Measurements from ENCODE around the gene ACHE.

The ACHE gene

DNA sequence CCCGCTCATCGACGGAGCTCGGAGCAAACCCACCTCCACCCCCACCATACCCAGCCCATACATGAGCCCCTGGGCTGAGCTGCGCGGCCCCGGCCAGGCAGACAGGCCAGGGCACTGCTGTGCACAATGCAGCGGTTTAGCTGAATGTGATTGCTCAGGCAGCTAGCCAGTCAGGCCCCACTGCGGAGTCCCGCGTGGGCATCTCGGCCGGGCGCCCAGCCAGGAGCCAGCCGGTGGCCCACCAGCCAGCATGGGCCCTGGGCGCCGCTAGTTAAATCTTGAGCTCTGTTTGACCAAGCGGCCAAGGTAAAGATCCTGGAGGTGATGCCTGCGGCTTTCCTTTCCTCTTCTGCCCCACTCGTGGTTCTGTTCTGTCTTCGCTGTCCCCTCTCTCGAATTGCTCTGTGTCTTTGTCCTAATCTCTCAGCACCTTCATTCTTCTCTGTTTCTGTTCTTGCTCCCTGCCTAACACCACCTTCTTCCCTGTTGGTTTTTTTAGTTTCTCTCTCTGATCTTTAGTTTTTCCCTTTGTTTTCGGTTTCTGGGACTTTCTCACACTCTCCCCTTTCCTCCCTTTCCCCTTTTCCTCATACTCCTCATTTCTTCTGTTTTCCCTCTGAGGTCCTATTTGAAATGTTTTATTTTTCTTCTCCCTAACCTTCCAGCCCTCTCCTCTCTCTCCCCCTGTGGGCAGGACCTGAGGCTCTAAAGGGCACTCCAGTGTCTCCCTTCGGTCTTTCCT is 12.7 kb downstream of the ACHE start:
- no peak for DNase-seq

DNA sequence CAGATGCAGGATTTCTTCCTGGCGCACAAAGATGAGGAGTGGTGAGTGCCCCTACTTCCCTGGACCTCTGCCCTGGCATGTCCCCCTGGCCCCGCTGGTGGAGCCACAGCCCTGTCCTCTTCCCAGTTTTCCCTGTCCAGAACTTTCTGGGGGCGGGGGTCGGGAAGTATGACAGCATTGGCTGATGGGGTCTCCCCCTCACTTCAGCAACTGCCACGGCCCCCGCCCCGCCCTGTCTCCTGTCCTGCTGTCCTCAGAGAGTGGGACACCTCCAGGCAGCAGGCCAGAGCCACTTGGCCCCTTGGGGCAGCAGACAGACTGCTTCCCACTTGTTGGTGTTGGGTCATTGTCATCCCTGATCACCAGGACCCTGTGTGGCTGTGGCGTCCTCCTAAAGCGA is 13.5 kb downstream of the ACHE start:
- no peak for DNase-seq

DNA sequence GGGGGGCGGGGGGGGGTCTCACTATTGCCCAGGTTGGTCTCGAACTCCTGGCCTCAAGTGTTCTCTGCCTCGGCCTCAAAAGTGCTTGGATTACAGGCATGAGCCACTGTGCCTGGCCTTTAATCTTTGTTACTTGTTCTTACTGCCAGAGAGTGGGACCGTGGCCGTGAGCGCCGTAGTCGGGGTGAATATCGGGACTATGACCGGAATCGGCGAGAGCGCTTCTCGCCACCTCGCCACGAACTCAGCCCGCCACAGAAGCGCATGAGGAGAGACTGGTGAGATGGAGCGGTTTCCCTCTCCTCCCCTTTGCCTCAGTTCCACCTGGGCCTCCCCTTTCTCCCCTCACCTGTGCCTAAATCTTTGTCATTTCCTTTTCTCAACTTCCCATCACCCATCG is 14.6 kb downstream of the ACHE start:
- no peak for DNase-seq

DNA sequence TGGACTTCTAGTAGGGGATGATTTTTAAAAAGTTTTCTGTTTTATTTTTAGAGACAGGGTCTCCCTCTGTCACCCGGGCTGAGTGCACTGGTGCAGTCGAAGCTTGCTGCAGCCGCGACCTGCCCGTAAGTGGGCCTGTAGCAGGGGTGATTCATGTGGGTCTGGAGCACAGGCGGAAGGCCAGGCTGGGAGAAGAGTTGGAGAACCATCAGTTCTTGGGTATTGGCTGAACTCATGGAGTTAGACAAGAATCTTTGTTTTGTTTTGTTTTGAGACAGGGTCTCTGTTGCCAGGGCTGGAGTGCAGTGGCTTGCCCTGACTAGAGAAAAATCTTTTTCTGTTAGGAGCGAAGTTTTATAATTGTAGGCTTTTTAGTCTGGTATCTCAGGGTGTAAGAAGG is 15.0 kb downstream of the ACHE start:
- DNase-seq, result no peak

DNA sequence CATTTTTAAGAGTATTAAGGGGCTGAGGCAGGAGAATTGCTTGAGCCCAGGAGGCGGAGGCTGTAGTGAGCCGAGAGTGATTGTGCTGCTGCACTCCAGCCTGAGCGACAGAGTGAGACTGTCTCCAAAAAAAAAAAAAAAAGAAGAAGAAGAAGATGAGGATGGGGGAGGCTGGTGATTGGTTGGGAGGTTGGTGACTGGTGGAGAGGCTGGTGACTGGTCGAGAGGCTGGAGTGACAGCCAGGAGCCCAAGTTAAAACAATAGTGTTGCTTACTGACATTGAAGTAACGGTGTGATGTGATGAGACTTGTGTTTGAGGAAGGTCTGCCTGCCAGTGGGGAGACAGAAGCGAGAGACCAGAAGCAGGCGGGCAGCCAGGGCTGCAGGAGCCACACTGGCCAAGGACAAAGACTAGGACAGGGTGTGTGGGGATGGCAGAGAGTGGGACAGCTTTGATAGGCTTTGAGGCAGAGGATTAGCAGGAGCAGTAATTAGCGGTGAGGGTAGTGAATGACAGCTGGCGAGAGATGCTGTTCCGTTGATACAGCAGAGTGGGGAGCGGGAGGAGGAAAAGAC is 15.9 kb downstream of the ACHE start:
- no peak for DNase-seq

DNA sequence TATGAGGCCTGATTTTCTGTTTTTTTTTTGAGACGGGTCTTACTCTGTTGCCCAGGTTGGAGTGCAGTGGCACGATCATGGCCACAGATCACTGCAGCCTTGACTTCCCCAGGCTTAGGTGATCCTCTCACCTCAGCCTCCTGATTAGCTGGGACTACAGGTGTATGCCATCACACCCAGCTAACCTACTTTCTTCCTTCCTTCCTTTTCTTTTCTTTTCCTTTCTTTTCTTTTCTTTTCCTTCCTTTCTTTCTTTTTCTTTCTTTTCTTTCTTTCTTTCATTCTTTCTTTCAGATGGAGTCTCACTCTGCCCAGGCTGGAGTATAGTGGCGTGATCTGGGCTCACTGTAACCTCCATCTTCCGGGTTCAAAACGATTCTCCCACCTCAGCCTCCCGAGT is 17.0 kb downstream of the ACHE start:
- DNase-seq, result no peak

DNA sequence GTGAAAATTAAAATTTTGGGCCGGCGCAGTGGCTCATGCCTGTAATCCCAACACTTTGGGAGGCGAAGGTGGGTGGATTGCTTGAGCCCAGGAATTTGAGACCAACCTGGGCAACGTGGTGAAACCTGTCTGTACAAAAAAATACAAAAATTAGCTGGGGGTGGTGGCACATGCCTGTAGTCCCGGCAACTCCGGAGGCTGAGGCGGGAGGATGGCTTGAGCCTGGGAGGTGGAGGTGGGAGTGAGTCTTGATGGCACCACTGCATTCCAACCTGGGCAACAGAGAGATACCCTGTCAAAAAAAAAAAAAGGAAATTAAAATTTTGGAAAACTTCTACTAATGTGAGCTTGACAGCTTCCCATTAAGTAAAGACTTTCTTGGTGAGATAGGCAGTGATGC is 17.7 kb downstream of the ACHE start:
- DNase-seq, result no peak

DNA sequence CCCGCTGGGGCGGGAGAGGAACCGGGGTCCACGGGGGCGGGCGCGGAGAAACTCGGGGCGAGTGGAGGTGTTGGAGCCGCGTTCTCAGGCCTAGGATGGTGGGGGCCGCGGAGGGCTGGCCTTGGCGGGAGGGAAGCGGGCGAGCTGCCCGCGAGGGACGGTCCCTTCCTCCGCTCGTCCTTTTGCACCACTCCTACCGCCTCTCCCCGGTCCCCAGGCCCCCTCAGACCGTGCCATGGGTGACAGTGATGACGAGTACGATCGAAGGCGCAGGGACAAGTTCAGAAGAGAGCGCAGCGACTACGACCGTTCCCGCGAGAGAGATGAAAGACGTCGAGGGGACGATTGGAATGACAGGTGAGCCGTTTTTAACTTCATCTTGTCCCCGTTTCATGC is 20.3 kb downstream of the ACHE start:
- DNase-seq, result peak; percentile 51

DNA sequence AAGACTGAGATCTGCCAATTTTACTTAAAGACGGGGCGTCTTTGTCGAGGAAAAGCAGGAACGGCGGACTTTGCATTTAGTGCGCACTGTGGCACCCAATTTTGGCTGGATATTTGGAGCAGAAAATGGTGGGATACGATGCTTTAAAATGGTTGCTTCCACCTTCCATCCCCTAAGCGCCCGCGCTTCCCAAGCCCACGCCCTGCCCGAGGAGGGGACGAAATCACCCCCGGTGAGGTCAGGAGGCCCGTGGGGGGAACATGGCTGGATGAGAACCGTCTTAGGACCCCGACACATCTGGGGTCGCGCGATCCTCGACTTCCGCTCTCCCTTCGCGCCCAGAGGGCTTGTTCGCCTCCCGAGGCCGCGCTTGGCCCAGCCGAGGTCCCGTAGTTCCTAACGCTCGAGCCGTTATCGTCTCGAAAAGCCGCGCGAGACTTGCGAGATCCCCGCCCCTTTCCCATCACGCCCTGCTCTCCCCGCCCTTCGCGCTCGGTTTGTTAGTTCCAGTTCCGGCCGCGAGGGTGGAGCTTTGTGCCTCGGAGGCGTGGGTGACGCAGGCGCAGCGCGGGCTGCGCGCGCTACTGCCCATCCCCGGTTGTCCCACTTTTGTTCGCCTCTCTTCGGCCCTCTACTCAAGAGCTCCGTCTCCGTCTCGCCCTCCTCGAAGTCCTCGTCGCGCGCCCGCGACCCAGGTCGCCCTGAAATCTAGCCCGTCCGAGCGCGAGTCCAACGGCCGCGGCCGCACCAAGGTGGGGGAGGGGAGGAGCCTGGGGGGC is 20.9 kb downstream of the ACHE start, which contains the start of gene SRRT:
SRRT (plus strand) TSS at position 527 of the 779 bp plus-strand sequence. CDS start 488 bp downstream, outside the sequence.
- peak; percentile 99 for DNase-seq

DNA sequence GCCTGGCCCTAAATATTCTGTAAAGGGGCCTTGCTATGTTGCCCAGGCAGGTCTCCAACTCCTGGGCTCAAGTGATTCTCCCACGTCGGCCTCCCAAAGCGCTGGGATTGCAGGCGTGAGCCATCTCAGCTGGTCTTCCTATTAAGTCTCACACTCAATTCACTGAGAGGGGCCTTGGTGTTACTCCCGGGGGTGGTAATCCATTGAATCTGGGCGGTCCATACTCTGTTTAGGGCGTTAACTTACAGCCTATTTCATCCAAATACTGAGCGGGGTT is 21.4 kb downstream of the ACHE start:
- DNase-seq, result no peak

DNA sequence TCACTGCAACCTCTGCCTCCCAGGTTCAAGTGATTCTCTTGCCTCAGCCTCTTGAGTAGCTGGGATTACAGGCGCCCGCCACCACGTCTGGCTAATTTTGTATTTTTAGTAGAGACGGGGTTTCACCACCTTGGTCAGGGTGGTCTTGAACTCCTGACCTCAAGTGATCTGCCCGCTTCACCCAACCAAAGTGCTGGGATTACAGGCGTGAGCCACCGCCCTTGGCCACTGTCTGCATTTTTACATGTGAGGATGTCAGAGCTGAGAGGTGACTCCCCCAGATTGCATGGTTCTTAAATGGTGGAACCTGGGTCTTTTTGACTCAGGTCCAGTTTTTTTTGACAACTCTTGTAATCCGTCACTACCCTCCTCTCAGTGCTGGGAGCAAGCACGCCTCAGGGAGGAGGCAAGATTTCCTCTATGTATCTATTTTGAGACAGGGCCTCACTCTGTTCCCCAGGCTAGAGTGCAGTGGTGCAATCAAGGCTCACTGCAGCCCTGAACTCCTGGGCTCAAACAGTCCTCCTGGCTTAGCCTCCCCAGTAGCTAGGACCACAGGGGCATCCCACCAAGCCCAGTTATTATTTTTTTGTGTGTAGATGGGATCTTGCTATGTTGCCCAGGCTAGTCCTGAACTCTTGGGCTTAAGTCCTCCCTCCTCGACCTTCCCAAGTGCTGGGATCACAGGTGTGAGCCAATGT is 21.9 kb downstream of the ACHE start:
- no peak for DNase-seq

DNA sequence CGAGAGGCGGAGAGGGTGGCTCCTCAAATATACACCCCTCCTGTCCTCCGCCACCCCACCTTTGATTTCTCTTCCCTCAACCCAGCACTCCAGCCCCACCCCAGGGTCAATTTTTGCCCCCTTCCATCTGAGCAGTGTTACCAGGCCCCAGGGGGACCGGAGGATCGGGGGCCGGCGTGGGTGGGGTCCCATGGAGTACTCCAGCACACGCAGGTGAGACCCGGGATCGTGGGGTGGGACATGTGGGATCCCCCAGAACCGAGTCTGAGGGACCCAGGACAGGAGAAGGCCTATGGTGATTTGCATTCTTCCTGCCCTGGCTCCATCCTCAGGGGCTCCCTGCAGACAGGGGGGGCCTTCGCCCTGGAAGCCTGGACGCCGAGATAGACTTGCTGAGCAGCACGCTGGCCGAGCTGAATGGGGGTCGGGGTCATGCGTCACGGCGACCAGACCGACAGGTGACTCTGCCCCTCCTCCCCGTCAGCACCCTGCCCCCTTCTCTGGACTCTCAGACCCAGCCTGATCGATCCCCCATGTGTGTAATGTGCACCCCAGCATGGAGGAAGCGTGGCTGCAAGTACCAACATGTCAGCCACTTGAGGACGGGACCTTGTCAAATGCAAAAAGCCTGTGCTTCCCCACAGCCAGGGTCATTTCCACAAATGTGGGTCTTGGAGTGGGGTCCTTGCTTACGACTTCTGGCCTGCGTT is 27.8 kb downstream of the ACHE start:
- DNase-seq, result no peak

DNA sequence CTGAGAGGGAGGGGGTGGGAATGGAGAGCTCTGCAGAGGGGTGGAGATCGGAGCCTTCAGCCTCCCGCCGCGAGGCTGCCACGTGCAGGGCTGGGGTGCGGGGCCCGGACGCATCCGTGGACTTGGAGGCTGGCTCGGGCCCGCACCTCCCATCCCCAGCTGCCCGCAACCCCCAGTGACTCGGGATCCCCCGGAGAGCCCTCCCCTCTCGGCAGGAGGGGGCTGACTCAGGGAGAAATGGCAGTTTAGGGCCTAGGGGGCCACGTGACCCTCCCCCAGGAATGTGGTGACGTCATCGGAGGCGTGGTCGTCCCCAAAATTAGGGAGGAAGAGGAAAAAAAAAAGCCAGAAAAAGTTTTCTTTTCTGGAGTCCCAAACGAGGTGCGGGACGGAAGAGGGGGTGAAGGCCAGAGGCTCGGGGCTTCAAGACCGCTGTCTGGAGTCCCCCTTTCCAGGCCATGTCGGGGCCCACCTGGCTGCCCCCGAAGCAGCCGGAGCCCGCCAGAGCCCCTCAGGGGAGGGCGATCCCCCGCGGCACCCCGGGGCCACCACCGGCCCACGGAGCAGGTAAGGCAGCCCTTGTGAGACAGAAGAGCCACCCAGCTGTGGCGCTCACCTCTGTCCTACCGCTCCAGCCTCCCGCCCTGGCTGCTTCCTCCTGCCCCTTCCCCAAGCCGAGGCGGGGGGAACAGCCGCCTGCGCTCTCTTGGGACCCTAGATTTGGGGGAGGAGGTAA is 28.5 kb downstream of the ACHE start, which contains the start of gene TRIP6:
TRIP6 (plus strand) TSS at position 348 of the 736 bp plus-strand sequence; CDS start at position 459, 111 bp downstream.
- peak; percentile 77 for DNase-seq

DNA sequence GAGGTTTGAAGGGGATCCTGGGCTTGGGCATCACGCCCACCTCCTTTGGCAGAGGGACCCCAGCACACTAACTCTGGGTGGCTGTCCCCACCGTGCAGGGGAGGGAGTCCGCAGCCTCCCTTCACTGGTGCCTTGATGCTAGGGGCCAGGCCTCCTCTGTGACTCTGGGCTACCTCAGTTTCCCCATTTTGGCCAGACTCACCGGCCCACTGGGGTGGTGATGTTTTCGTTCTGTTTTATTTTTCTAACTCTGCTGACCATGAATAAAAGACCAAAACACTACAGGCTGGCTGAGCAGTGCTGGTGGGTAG is 29.0 kb downstream of the ACHE start:
- no peak for DNase-seq

DNA sequence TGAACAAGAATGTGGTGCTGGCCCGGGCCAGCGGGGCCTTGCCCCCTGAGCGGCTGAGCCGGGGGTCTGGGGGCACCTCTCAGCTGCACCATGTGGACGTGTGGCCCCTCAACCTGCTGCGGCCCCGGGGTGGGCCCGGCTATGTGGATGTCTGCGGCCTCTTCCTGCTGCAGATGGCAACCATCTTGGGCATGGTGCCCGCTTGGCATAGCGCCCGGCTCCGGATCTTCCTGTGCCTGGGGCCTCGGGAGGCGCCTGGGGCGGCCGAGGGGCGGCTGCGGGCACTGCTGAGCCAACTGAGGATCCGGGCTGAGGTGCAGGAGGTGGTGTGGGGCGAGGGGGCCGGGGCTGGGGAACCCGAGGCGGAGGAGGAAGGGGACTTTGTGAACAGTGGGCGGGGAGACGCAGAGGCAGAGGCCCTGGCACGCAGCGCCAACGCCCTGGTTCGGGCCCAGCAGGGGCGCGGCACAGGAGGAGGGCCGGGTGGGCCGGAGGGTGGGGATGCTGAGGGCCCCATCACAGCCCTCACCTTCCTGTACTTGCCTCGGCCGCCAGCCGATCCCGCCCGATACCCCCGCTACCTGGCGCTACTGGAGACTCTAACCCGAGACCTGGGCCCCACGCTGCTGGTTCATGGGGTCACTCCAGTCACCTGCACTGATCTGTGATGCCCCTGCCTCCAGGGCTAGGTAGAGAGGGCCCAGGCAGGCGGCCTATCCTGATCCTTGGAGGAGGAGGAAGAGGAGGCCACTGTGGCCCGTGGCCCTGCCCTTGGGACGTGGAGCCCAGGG is 29.6 kb downstream of the ACHE start:
- peak; percentile 15 for DNase-seq

DNA sequence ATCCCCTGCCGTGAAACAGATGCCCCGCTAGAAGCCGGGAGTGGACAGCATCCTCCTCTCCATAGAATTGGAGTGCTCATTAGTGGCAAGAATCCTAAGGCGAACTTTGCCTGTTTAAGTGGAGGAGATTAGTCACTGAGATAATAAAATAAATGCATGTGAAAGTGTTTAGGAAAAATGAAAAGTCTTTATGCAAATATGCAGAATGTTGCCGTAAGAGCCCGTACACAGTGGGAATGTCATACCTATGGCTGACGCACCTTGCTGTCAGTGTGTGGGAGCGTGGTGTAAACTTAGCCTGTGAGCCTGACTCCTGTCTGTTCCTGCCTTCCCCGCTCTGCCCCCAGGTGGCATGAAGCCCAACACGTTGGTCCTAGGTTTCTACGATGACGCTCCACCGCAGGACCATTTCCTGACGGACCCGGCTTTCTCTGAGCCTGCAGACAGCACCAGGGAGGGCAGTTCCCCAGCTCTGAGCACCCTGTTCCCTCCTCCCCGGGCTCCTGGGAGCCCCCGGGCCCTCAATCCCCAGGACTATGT is 30.2 kb downstream of the ACHE start:
- no peak for DNase-seq

DNA sequence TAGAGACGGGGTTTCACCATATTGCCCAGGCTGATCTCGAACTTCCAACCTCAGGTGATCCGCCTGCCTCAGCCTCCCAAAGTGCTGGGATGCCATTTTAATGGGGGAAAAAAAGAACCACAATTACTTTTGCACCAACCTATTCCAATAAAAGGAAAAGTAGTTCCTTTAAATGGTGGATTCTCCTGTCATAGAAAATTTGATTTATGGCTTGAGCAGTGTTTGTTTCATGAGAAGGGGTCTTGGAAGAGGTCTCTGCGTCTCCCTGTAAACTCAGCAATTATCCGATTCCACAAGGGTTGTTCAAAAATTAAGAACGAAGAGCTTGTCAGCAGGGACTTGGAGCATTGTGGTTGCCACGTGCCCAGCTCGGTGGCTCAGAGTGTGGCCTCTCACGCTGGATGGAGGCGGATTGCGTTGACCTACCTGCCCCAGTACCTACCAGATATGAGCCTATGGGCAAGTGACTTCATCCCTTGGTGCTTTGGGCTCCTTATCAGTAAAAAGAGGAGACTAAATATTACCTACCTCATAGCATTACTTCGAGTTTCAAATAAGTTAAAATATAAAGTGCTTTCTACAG is 31.3 kb downstream of the ACHE start:
- no peak for DNase-seq

DNA sequence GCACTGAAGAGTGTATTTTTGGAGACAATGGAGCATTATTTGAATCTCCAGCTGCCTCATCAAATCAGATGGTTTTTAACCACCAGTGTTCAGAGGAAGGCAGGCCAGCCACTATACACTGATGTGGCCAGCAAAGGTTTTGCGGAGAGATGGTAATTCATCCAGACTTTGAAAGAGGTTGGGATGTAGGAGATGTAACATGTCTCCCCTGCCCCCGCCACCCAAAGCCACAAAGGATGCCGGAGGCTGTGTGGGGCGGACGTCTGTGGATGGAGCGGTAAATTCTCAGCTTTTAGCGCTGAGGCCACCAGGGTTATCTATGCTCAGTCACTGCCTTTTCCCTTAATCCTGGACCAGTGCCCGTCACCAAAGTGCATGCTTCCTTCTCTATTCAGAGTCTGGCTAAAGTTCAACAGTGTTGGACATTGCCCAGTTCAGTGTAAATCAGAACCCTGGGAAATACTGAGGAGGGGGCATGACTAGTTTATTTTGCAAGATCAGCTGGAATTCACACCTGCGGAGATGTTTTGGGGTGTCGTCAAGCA is 32.2 kb downstream of the ACHE start:
- DNase-seq, result no peak

DNA sequence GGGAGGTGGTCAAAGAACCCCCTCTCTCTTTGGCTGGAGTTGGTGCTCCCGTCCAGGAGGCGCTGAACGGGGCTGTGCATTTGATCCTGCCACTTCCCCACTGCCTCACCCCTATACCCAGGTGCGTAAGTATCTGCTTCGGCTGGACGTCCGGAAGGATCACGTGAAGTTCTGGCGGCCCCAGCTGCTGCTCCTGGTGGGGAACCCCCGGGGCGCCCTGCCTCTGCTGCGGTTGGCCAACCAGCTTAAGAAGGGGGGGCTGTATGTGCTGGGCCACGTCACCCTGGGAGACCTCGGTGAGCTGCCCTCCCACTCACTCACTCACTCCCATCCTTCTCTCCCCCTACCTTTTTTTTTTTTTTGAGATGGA is 34.1 kb downstream of the ACHE start:
- no peak for DNase-seq

Data from stimulated activated CD4-positive, alpha-beta T cell treated with anti-CD3 and anti-CD28 coated beads, Interleukin-4, amount 100 ng/mL, for 24 hours (primary cell).